A673 (cell line): Measurements from ENCODE around the gene EPN1. TPM values are rescaled to one million over a fixed set of nuclear protein-coding genes. Genes with fewer than 3 reads are reported as not detected.

Experiments
- BruUV-seq: library from RNA; stranded (reverse); fragments of 400-500 nt; replicated peaks from 2 replicates; lab custom pipeline; 2021; lab: Mats Ljungman, UMichigan
- CTCF ChIA-PET: fragments of 300-600 bp; sonication (Branson Sonifier 250); formaldehyde crosslinking; loops from one replicate; lab custom pipeline; 2022; ENCODE audit warnings: antibody characterized with exemption; lab: Charles Lee
- POLR2A ChIA-PET: fragments of 300-600 bp; sonication (Branson Sonifier 250); formaldehyde crosslinking; loops from one replicate; lab custom pipeline; 2022; ENCODE audit warnings: antibody characterized with exemption; ENCODE audit not compliant: low non-redundant PET; lab: Charles Lee
- DNase-seq: peaks from one replicate; pipeline ENCODE4 v3.0.0-alpha.2; 2015; ENCODE audit warnings: low spot score
- H3K27ac ChIP-seq: fragments of 200-600 bp; sonication (generic); 2 replicates; pipeline ENCODE4 v1.5.1; 2016; ENCODE audit warnings: mixed run types, low read depth, mild to moderate bottlenecking, mixed read lengths, antibody characterized with exemption, low read length; ENCODE audit not compliant: poor library complexity, severe bottlenecking
- H3K27me3 ChIP-seq: fragments of 200-600 bp; sonication (generic); replicated peaks from 2 replicates; pipeline ENCODE4 v1.6.1; 2017; ENCODE audit warnings: mixed run types, low read depth, mild to moderate bottlenecking, mixed read lengths, antibody characterized with exemption, low read length; ENCODE audit not compliant: insufficient read depth, poor library complexity
- H3K36me3 ChIP-seq: fragments of 200-600 bp; sonication (generic); 2 replicates; pipeline ENCODE4 v1.6.1; 2016; ENCODE audit warnings: mixed run types, mild to moderate bottlenecking, mixed read lengths, antibody characterized with exemption, low read length; ENCODE audit not compliant: insufficient read depth, poor library complexity, severe bottlenecking
- H3K4me1 ChIP-seq: fragments of 200-600 bp; sonication (generic); 2 replicates; pipeline ENCODE4 v1.6.1; 2017; ENCODE audit warnings: mixed run types, mild to moderate bottlenecking, mixed read lengths, antibody characterized with exemption, low read length; ENCODE audit not compliant: insufficient read depth, poor library complexity, severe bottlenecking
- H3K4me3 ChIP-seq: fragments of 200-600 bp; sonication (generic); 2 replicates; pipeline ENCODE4 v1.5.1; 2016; ENCODE audit warnings: low read depth, mixed run types, mild to moderate bottlenecking, mixed read lengths, low read length; ENCODE audit not compliant: poor library complexity, severe bottlenecking
- H3K9me3 ChIP-seq: fragments of 200-600 bp; sonication (generic); 2 replicates; pipeline ENCODE4 v1.6.1; 2016; ENCODE audit warnings: mixed run types, low read depth, mild to moderate bottlenecking, mixed read lengths, antibody characterized with exemption, low read length; ENCODE audit not compliant: poor library complexity, severe bottlenecking
- CTCF ChIP-seq: fragments of 300-800, 200-600 bp; sonication (generic); conservative IDR thresholded peaks from 2 replicates; pipeline ENCODE4 v1.5.1; 2017; ENCODE audit warnings: low read depth, mild to moderate bottlenecking, antibody characterized with exemption, low read length, moderate library complexity, mixed read lengths
- EZH2 ChIP-seq: fragments of 200-600 bp; sonication (generic); IDR thresholded peaks from 2 replicates; pipeline ENCODE4 v1.6.1; 2017; ENCODE audit warnings: borderline replicate concordance, low read depth, mild to moderate bottlenecking, mixed read lengths, antibody characterized with exemption, low read length; ENCODE audit not compliant: poor library complexity, severe bottlenecking
- intact Hi-C: fragments of 100-400 bp; cut with micrococcal nuclease; formaldehyde crosslinking; loops from one replicate; pipeline ENCODE4 v1.10.0; 2022; ENCODE audit not compliant: unreplicated experiment
- total RNA-seq: library from RNA; stranded (reverse); gene quantifications from 2 replicates; pipeline ENCODE4 v1.2.3, GENCODE V29; 2021

Gene EPN1
- total RNA-seq, 1 experiment from 2014 or later, result 178 TPM

GRCh38 chr19:55667006-55667381 is 8.0 kb upstream of the EPN1 start:
- Histone ChIP-seq H3K27me3 (no peaks in the 10 kb centered on the region), H3K27ac (no peak overlapping the region), H3K4me3 (no peak overlapping the region), H3K9me3 (no peaks in the 10 kb centered on the region), H3K36me3 (peaks cover 81% of the 10 kb centered on the region), H3K4me1 (peaks cover 28% of the 10 kb centered on the region)
- no TSS peak for BruUV-seq
- TF ChIP-seq EZH2 (no peak), CTCF (no peak)
- ChIA-PET CTCF (no interaction called here), POLR2A (no interaction called here)
- no peak for DNase-seq
- intact Hi-C loops, result no loop called here

GRCh38 chr19:55667511-55667910 is 7.5 kb upstream of the EPN1 start:
- no TSS peak for BruUV-seq
- Histone ChIP-seq H3K27ac (no peak overlapping the region), H3K27me3 (no peaks in the 10 kb centered on the region), H3K4me1 (peaks cover 34% of the 10 kb centered on the region), H3K4me3 (no peak overlapping the region), H3K9me3 (no peaks in the 10 kb centered on the region), H3K36me3 (peaks cover 76% of the 10 kb centered on the region)
- ChIA-PET CTCF (no interaction called here), POLR2A (no interaction called here)
- TF ChIP-seq EZH2 (no peak), CTCF (no peak)
- no peak for DNase-seq
- intact Hi-C loops, result no loop called here

- Histone ChIP-seq H3K4me1 (peaks cover 38% of the 10 kb centered on the region), H3K27me3 (no peaks in the 10 kb centered on the region), H3K36me3 (peaks cover 72% of the 10 kb centered on the region), H3K27ac (no peak overlapping the region), H3K4me3 (no peak overlapping the region), H3K9me3 (no peaks in the 10 kb centered on the region)
- ChIA-PET POLR2A (no interaction called here), CTCF (no interaction called here)
- no peak for DNase-seq
- no TSS peak for BruUV-seq
- intact Hi-C loops, result no loop called here
- TF ChIP-seq EZH2 (no peak), CTCF (no peak)
These were observed 7.1 kb upstream of the EPN1 start for GRCh38 chr19:55667958-55668357.
